HG02943 (cell line): ENCODE data around the gene AFF3.

Source experiments
- ATAC-seq: cut with Tn5 transposase; IDR thresholded peaks from one replicate; pipeline ENCODE4 v1.9.1; 2021; ENCODE audit warnings: mild to moderate bottlenecking, low read depth, moderate library complexity; ENCODE audit not compliant: unreplicated experiment

Gene AFF3

DNA sequence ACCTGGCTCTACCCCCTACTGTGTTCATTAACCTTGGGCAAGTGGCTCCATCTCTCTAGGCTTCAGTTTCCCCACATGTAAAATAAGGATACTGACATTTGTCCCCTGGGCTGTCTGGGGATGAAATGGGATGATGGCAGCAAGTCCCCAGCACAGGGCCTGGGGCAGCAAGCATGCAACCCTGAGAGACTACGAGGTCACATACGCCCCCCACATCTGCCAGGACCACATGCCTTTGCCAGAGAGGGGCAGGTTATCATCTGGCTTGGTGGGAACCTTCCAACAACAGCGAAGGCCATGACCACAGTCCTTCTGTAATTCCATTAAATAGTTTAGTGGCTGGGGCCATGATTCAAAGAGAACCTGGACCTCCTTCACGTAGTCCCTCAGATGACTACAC lies 506.7 kb downstream of the AFF3 start:
- ATAC-seq = no peak

DNA sequence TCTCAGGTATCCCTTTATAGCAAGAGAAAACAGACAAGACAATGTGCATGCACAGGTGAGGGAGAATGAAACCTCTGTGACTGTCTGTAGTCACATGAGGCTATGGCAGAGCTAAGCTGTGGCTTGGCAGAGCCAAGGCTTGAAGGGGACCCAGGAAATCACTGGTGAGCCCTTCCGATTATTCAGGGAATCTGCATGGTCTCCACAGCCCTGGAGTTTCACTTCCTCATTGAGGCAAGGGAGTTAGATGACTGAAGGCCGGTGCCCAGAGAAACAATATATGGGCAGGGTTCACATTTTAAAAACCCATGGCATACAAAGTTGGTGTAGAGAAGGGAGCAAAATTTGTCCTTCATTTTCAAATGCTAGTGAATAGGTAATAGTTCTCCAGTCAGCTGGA lies 508.2 kb downstream of the AFF3 start:
- ATAC-seq = no peak

DNA sequence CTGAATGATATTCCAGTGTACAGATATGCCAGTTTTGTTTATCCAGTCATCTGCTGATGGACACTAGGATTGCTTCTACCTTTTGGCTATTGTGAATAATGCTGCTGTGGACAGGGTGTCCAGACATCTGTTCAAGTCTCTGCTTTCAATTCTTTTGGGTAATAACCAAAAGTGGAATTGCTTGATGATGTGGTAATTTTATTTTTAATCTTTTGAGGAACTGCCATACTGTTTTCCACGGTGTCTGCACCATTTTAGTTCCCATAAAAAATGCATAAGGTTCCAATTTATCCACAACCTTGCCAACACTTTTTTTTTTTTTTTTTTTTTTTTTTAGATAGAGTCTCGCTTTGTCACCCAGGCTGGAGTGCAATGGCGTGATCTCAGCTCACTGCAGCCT lies 510.7 kb downstream of the AFF3 start:
- no peak for ATAC-seq

DNA sequence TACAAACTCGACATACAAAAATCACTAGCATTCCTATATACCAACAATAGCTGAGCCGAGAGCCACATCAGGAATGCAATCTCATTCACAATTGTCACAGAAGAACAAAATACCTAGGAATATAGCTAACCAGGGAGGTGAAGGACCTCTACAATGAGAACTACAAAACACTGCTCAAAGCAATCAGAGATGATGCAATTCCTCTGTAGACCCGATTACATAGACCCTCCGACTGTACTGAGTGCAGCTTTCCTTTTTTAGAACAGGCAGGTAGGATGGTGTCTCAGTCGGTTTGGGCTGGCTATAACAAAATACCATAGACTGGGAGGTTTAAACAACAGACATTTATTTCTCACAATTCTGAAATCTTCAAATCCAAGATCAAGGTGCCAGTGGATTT lies 513.1 kb downstream of the AFF3 start:
- ATAC-seq = no peak

DNA sequence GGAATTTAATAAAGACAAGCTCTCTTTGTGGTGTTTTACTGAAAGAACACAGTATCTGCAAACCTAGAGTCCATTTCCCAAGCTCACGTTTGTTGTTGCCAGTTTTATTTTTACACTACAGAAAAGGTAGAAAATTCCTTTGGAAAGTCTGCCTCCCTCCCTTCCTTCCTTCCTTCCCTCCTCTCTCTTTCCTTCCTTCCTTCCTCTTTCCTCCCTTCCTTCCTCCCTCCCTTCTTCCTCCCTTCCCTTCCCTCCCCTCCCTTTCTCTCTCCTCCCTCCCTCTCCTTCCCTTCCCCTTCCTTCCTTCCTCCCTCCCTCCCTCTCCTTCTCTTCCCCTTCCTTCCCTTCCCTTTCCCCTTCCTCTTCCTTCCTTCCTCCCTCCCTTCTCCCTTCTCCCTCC lies 516.2 kb downstream of the AFF3 start:
- no peak for ATAC-seq

DNA sequence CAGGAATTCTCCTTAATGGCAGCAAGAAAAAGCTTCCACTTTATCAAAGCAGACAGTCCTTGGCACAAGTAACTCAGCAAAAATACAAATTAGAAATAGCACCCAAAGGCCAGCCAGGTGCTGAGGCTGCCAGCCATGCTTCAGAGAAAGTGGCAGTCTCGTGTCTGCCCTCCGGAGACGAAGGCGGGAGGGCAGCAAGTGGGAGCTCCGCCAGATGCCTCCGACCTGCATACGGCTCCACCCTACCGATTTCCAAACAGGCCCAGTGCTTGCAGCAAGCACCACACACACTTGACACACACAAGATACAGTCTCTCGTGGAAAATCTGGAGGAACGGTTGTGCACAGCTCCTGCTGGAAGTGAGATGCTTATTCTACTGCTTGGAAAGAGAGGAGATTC lies 517.7 kb downstream of the AFF3 start:
- no peak for ATAC-seq

DNA sequence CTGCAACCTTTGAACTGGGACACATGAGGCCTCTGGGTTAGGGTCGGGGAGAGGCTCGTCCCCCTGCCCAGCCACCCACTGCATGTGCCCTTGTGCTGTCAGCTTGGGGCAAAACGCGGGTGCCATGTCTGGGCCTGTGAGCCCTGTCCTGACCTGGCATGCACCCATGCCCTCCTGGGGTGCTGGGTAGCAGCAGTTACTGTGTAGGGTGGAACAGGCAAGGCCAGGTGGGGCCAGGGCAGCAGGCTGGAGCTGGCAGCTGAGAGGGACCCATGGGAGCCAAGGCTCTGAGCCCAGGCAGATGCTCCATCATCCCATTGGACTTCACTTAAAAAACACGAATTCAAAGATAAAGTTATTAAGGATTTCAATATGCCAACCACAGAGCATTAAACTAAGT lies 518.8 kb downstream of the AFF3 start:
- ATAC-seq = no peak

DNA sequence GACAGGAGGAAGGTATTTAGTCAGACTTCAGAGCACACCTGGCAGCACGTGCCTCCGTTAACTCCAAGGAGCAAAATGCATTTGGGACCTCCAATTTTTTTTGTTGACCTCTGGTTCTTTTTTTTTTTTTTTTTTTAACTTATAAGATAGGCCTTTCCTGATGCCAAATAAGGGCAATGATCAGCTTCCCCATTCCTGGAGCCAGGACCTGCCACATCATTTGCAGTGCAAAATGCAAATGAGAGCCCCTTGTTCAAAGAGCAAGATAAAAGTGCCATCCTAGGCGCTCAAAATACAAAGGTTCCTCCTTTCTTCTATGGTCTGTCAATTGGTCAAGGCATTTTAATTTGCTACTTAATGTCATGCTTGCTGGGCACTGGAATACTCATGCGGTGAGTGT lies 519.4 kb downstream of the AFF3 start:
- no peak for ATAC-seq

DNA sequence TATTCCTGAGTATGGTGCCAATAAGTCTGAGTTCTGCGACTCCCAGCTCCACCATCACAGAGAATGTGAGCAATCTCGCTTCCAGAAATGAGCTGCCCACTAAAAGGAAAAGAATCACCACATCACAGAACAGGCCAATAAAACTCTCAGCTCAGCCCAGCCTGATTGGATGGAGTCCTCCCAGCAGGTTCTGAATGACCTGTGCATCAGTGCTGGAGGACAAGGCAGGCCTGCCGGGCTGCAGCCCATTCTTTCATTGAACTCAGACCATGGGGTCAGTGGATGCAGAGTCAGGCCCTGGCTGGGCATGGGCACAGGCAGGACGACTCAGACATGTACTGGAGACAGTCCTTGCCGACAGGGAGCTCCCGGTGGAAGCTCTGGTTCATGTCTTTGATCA lies 519.9 kb downstream of the AFF3 start:
- ATAC-seq = no peak

DNA sequence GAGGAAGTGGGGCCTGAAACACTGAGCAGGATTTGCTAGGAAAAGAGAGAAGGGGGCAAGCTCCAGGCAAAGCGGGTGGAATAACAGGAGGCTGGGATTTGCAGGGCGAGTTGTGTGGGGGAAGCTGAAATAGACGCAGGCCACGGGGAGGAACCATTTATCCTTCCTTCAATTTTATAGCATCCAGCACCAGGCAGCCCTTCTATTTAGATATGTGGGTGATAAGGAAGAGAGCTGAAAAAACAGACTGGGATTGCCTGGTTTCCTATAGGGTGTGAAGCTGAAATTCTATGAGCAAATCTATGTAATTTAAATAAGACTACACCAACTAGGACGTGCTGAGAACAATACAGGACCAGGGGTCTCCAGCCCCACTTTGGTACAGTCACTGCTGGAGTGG lies 520.6 kb downstream of the AFF3 start:
- no peak for ATAC-seq

DNA sequence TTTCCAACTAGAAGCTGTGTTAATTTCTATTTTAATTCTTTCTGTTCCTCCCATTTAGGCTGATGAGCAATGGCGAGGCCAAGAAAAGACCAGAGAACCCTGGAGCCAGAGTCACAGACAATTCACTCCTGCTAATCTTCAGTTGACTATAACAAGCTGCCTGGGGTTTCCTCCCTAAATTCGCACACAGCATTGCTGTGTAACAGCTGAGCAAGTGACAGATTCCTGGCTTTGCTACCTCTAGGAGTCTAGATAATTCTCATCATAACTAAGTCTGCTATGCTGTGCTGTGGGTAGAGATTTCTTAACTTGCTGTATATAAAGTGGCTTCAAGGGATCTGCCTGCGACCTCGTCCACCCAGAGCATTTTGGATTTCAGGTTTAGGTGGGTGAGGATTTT lies 521.3 kb downstream of the AFF3 start:
- ATAC-seq = no peak

DNA sequence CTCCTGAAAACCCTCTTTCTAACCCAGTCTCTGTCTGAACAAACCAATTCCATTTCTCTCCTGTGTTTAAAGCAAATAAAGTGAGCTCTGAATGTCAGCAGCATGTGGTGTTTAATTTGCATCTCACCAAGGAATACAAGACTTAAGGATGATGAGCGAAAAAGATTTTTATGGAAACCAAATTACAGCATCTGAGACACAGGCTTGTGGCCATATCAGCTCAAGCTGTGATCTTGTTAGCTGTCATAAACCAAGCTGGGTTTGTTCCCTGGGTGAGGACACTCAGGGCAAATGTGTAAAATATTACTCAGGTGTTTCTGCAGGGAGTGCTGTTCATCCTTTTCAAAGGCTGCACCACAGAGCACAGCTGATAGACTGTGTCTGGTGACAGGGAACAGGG lies 523.2 kb downstream of the AFF3 start:
- ATAC-seq = no peak

DNA sequence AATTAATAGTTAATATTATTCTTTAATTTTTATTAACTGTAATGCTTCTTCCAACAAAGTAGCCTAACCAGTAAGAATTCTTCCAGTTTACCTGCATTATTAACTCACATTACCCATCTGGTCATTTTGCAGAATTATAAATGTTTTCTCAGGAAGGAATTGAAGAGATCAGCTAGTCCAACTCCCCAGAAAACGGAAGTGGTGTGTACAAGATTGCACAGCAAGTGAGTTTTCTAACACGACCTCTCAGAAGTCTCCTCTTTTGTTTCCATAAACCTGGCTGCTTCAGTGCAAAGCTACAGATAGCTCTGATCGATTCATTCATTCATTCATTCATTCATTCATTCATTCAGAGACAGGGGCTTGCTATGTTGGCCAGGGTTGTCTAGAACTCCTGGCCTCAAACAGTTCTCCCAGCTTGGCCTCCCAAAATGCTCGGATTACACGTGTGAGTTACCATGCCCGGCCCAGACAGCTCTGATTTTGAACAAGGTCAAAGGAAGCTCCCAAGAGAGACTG lies 523.8 kb downstream of the AFF3 start:
- ATAC-seq = no peak

DNA sequence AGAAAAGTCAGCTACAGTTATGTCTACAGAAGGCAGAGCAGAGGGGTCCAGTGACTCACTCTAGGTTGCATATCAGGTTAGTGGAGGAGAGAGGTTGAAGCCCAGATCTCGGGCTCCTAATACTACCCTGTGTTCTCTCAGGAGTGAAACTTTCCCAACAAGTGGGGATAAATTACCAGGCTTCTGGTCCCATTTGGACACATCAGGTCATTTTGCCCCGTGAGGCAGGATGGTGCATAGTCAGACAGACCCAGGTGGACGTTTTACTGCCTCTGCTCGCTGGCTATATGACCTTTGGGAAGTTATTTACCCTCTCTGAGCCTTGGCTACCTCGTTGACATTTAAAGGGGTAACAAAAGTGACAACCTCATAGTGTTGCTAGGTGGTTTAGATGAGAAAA lies 524.6 kb downstream of the AFF3 start:
- no peak for ATAC-seq

DNA sequence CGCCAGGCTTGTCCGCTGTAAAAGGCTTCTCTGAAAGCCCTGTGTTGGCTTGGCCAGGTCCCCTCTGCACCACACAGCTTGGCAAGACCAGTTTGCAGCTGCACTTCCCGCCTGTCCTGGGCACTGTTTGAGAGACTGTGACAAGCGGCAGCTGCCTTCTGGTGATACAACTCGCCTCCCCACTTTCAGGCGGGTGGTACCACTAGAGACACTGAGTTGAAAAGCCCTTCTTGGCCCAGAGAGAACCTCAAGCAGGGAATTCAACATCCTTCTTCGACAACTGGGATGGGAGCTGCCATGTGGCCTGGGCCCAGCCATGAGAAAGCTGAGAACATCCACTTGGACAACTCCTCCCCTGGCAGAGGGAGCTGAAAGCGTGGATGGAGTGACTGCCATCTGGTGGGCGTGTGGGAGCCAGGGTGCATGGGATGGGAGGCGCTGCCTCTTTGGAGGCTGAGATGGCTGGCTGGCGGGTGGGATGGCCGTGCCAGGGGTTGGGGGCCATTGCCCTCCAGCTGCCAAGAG lies 527.1 kb downstream of the AFF3 start:
- ATAC-seq = no peak

DNA sequence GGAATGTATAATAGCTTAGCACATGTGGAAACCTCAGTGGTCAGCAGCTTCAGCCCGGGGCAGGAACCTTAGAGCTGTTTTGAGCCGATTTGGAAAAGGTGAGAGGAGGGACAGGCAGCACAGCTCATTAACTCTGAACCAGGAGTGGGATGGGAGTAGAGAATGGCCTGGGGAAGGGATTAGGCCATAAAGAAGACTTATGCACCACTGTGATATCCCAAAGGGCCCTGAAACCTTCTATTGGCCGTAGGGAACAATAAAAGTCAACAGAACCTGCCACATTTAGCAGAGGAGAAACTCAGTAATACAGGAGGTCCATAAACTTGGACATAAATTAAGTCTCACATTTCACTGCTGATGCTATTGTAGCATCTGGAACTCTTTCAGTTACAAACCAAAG lies 528.4 kb downstream of the AFF3 start:
- no peak for ATAC-seq

DNA sequence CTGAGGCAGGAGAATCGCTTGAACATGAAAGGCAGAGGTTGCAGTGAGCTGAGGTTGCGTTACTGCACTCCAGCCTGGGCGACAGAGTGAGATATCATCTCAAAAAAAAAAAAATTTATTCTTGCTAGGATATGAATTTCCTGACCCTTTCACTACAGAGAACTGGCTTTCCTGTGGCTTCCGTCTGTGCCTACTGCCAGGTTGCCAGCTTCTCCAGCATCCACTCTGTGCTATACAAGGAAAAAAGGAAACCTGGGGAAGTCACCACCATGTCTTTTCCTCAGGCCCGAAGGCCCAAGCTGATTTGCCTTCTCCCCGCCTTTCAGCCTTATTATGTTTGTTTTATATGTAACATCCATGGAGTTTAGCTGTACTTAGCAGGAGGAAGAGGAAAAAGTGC lies 530.6 kb downstream of the AFF3 start:
- no peak for ATAC-seq

DNA sequence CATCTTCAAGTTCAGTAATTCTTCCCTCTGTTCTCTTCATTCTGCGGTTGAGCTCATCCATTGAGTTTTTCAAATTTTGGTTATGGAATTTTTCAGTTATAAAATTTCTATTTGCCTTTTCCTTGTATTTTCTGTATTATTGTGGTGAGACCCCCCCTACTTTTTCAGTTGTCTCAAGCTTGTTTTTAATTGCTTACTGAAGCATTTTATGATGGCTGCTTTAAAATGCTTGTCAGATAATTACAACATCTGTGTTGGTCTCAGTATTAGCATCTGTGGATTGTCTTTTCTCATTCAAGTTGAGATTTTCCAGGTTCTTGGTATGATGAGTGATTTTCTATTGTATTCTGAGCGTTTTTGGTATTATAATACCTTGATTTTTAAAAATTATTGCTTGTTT lies 531.4 kb downstream of the AFF3 start:
- ATAC-seq = no peak

DNA sequence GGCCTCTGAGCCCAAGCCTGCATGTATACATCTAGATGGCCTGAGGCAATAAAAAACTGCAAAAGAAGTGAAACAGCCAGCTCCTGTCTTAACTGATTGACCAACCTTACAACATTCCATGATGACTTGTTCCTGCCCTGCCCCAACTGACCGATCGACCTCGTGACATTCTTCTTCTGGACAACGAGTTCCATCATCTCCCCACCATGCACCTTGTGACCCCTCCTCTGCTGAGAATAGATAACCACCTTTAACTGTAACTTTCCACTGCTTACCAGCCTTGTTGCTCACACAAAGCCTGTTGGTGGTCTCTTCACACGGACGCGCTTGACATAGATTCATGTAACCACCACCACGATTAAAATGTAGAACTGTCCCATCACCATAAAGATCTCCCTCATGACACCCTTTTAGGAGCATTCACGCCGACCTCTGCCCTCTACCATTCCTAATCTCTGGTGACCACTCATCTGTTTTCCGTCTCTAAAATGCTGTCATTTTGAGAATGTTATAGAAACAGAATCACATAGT lies 532.5 kb downstream of the AFF3 start:
- ATAC-seq = no peak

DNA sequence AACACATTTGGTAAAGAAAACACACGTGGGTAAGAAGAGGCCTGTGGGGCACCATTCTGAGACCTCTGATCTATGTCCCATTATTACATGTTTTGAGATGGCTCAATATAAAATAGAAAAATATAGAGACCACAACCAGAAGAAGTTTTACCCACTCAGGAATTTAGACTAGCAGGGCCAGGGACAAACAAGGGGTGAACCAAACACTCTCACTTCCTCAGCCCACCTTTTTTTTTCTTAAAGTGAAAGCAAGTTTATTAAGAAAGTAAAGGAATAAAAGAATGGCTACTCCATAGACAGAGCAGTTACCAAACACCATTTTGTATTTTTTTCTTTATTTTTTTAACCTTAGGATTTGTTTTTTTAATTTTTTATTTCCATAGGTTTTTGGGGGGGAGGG lies 533.5 kb downstream of the AFF3 start:
- no peak for ATAC-seq

DNA sequence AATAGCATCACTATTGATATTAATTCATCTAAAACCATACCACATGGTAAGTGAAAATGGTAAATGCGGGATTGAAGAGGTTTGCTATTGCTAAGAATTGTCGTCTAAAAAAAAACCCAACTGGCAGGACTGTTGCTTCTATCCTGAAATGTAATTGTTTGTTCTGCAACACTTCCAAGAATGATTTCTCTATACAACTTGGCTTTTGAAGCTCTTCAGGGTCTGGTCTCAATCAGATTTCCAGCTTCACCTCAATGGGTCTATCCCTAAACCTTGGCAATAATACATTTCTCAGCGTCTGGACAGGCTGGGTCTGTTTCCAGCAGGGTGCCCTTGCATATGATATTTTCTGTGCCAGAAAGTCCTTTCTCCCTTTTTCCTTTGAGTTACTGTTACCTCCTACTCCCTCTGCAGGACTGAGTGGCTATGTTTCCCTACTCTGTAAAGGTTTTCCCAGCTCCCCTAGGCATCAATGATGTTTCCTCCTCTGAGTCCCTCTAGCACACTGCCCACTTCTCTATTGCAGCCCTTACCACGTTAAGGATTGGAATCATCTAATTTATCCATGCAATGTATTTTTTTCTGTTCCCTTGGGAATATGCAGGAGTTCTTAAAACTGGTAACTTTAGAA lies 534.4 kb downstream of the AFF3 start:
- no peak for ATAC-seq

DNA sequence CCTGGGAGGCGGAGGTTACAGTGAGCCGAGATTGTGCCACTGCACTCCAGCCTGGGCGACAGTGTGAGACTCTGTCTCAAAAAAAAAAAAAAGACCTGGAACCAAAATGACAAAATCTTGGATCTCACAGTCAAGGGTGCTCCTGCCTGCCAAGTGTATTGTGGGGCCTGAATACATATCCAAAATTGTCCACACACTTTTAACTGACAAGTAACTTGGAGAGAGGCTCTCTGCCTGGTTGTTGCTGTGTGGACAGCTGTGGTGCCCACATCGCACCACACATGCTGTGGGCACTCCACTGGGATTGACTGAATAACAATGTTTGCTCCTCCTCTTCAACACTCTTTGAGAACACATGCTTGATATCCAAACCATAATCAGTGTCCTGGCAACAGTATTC lies 534.9 kb downstream of the AFF3 start:
- no peak for ATAC-seq

DNA sequence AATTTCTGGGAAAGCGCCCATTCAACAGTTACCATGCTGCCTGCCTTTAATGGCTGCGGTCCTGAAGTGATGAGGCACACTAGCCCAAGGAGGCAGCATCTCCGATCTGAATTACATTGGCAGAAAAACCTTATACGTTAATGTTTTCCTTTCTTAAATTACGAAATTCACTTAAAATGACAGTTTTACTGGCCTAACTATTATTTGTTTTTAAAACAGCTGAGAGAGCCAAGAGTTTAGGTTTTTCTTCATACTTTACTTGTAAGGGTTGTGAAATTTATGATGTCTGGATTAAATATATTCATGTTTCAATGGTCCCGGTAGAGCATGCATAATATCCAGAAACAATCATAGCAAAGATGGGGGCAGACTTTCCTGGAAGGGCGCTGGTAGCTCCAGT lies 537.4 kb downstream of the AFF3 start:
- ATAC-seq = no peak
